Gastroesophageal sphincter (tissue), 4 donors: ENCODE results near the gene EEF1AKMT3. TPM values are rescaled to one million over a fixed set of nuclear protein-coding genes. Genes with fewer than 3 reads are reported as not detected.

ENCODE experiments used
- ATAC-seq: fragments of 150-250 bp; one replicate; pipeline ENCODE4 v1.9.1; 2016; ENCODE audit warnings: mild to moderate bottlenecking, moderate library complexity
- H3K27ac ChIP-seq, 4 donors: fragments of 200-600 bp; sonication (generic) in 3 of 4; 1 replicate in 3 of 4; 2 replicates in 1 of 4; pipeline ENCODE4 v1.5.1; 2016 to 2019
- H3K27me3 ChIP-seq: fragments of 200-600 bp; sonication (generic); one replicate; pipeline ENCODE4 v1.5.1; 2019
- H3K36me3 ChIP-seq, 2 donors: fragments of 200-600 bp; sonication (generic); one replicate each; pipeline ENCODE4 v1.5.1; 2019; ENCODE audit warnings: control low read depth in 1 of 2
- H3K4me1 ChIP-seq, 3 donors: fragments of 200-600 bp; sonication (generic); 1 replicate in 2 of 3; 2 replicates in 1 of 3; pipeline ENCODE4 v1.5.1; 2016 to 2019; ENCODE audit warnings: control low read depth in 2 of 3
- H3K4me3 ChIP-seq, 2 donors: fragments of 200-600 bp; sonication (generic); one replicate each; pipeline ENCODE4 v1.5.1; 2019; ENCODE audit warnings: mild to moderate bottlenecking in 1 of 2, moderate library complexity in 1 of 2
- H3K9me3 ChIP-seq, 3 donors: fragments of 200-600 bp; sonication (generic); one replicate each; pipeline ENCODE4 v1.5.1; 2017 to 2019; ENCODE audit warnings: control low read depth in 2 of 3
- EP300 ChIP-seq: sonication (generic); formaldehyde crosslinking; IDR thresholded peaks from one replicate; pipeline ENCODE4 v1.6.1; 2017; ENCODE audit warnings: antibody characterized with exemption, mild to moderate bottlenecking
- POLR2A ChIP-seq, 2 donors: fragments of 450-650 bp; IDR thresholded peaks; one replicate each; pipeline ENCODE4 v1.6.1; 2017; ENCODE audit warnings: antibody characterized with exemption in 2 of 2, mild to moderate bottlenecking in 2 of 2, moderate library complexity in 1 of 2
- POLR2AphosphoS5 ChIP-seq: sonication (generic); formaldehyde crosslinking; IDR thresholded peaks from one replicate; pipeline ENCODE4 v1.6.1; 2017; ENCODE audit warnings: antibody characterized with exemption
- WGBS, 2 donors: methylation state at CpG; one replicate each; pipeline ENCODE4 v1.1.5; 2018; ENCODE audit warnings: low coverage in 1 of 2; 5-methylcytosine and 5-hydroxymethylcytosine counted together
- total RNA-seq, 4 donors: library from RNA; depleted of rRNA; stranded (reverse); fragments of >200 nt; gene quantifications; one replicate each; pipeline ENCODE4 v1.1.0, GENCODE V29; 2016
- TF ChIP-seq, protein P1 (sequence below), 4 experiments: fragments of 200-600 bp in 2 of 4; fragments of 450-650 bp in 2 of 4; sonication (generic) in 1 of 4; IDR thresholded peaks; one replicate each; pipeline ENCODE4 v1.5.1; 2017 to 2019; ENCODE audit warnings: antibody characterized with exemption in 4 of 4, mild to moderate bottlenecking in 2 of 4, moderate library complexity in 2 of 4

Gene EEF1AKMT3
- total RNA-seq, 4 donors from 2014 or later: 10.8 to 19.5 (median 11.7) TPM

DNA sequence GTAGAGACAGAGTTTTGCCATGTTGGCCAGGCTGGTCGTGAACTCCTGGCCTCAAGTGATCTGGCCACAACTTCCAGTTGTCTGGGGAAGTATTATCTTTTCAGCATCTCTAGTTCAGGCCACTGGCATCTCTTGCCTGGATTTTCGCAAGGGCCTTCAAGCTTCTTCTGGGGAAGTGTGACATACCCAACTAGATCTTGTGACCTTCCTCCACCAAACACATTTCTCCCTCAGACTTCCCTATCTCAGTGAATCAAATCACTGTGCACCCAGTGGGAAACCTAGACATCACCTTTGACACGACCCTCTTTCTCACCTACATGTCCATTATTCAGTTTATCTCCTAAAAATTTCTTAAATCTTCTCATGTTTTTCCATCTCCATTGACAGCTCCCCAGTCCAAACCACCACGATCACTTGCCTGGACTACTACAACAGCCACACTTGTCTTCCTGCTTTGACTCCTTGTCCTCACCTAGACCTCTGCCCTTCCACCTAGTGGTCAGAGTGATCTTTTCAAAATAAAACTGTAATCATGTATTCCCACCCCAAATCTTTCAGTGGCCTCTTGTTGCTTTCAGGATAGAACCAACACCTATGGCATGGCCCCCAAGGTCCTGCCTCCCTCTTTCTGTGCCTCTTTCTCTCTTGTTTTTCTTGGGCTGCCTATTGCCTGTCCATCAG lies 3.3 kb downstream of the EEF1AKMT3 start:
- no peak for ATAC-seq
- Histone ChIP-seq H3K9me3 (no peaks in the 10 kb centered on the region), H3K27ac (no peak overlapping the region), H3K27me3 (no peaks in the 10 kb centered on the region), H3K4me3 (no peak overlapping the region), H3K36me3 (peaks cover 0 to 45% of the 10 kb centered on the region in 2 donors), H3K4me1 (peaks cover 0 to 27% (median 8%) of the 10 kb centered on the region in 3 donors)
- TF ChIP-seq EP300 (no peak), POLR2AphosphoS5 (no peak), POLR2A (IDR thresholded peaks at IDR 0.05) (no peak)
- TF ChIP-seq, protein P1, sequence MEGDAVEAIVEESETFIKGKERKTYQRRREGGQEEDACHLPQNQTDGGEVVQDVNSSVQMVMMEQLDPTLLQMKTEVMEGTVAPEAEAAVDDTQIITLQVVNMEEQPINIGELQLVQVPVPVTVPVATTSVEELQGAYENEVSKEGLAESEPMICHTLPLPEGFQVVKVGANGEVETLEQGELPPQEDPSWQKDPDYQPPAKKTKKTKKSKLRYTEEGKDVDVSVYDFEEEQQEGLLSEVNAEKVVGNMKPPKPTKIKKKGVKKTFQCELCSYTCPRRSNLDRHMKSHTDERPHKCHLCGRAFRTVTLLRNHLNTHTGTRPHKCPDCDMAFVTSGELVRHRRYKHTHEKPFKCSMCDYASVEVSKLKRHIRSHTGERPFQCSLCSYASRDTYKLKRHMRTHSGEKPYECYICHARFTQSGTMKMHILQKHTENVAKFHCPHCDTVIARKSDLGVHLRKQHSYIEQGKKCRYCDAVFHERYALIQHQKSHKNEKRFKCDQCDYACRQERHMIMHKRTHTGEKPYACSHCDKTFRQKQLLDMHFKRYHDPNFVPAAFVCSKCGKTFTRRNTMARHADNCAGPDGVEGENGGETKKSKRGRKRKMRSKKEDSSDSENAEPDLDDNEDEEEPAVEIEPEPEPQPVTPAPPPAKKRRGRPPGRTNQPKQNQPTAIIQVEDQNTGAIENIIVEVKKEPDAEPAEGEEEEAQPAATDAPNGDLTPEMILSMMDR (IDR thresholded peaks at IDR 0.05): no peak
- WGBS, 2 donors: 77 to 79% methylated on average over 2 to 4 of the region's 4 CpGs

GRCh38 chr12:57776247-57776587 lies 3.8 kb downstream of the EEF1AKMT3 start:
- no peak for ATAC-seq
- H3K36me3 ChIP-seq: peaks cover 0 to 49% of the 10 kb centered on the region in 2 donors
- peaks cover 0 to 21% (median 7%) of the 10 kb centered on the region in 3 donors for H3K4me1 ChIP-seq
- 81 to 90% methylated on average over 2 of the region's 2 CpGs for WGBS, 2 donors
- H3K9me3 ChIP-seq: no peaks in the 10 kb centered on the region
- no peaks in the 10 kb centered on the region for H3K27me3 ChIP-seq
- H3K4me3 ChIP-seq: no peak overlapping the region
- TF ChIP-seq, protein P1 (IDR thresholded peaks at IDR 0.05): no peak
- no peak for TF ChIP-seq POLR2A (IDR thresholded peaks at IDR 0.05)
- TF ChIP-seq EP300: no peak
- no peak for TF ChIP-seq POLR2AphosphoS5
- no peak overlapping the region for H3K27ac ChIP-seq

DNA sequence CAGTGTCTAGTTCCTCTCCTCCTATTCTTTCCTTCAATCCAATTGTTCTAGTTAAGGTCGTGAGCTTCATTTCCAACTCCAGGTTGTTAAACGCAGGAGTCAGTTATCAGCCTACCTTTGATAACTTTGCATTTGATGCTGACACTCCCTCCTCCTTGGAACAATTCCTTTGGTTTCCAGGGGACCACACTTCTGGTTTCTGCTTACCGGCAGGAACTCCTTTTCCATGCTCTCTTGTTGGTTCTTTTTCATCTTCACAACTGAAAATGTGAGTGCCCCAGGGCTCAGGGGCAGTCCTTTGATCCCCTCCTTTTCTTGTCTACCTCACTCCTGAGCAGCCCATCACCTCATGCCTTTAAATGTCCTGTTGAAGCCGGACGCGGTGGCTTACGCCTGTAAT lies 5.0 kb downstream of the EEF1AKMT3 start:
- peaks cover 0 to 49% of the 10 kb centered on the region in 2 donors for H3K36me3 ChIP-seq
- TF ChIP-seq, protein P1 (IDR thresholded peaks at IDR 0.05): no peak
- TF ChIP-seq POLR2A (IDR thresholded peaks at IDR 0.05): no peak
- no peak for TF ChIP-seq EP300

GRCh38 chr12:57777911-57778310 lies 5.5 kb downstream of the EEF1AKMT3 start:
- Histone ChIP-seq H3K27ac (no peak overlapping the region), H3K27me3 (no peaks in the 10 kb centered on the region), H3K4me1 (peaks cover 0 to 18% (median 4%) of the 10 kb centered on the region in 3 donors), H3K4me3 (no peak overlapping the region), H3K9me3 (no peaks in the 10 kb centered on the region), H3K36me3 (peaks cover 0 to 49% of the 10 kb centered on the region in 2 donors)
- TF ChIP-seq POLR2AphosphoS5: no peak
- TF ChIP-seq EP300: no peak
- no peak for TF ChIP-seq POLR2A (IDR thresholded peaks at IDR 0.05)
- TF ChIP-seq, protein P1 (IDR thresholded peaks at IDR 0.05): no peak
- ATAC-seq: no peak
- 74 to 91% methylated on average over 3 to 4 of the region's 7 CpGs for WGBS, 2 donors

More for the DNA sequence above, 5.0 kb downstream of the EEF1AKMT3 start:
- ATAC-seq: no peak
- Histone ChIP-seq H3K9me3 (no peaks in the 10 kb centered on the region), H3K4me1 (peaks cover 0 to 20% (median 4%) of the 10 kb centered on the region in 3 donors), H3K4me3 (no peak overlapping the region), H3K27me3 (no peaks in the 10 kb centered on the region), H3K27ac (no peak overlapping the region)
- 82 to 89% methylated on average over 3 to 7 of the region's 7 CpGs for WGBS, 2 donors

- H3K27ac ChIP-seq: no peak overlapping the region
- peaks cover 3 to 19% (median 6%) of the 10 kb centered on the region in 3 donors for H3K4me1 ChIP-seq
- no peaks in the 10 kb centered on the region for H3K9me3 ChIP-seq
- no peak overlapping the region for H3K4me3 ChIP-seq
- ATAC-seq: no peak
- TF ChIP-seq EP300 (no peak), POLR2AphosphoS5 (no peak), POLR2A (IDR thresholded peaks at IDR 0.05) (no peak)
- TF ChIP-seq, protein P1 (IDR thresholded peaks at IDR 0.05): no peak
- no peaks in the 10 kb centered on the region for H3K27me3 ChIP-seq
- 13 to 20% methylated on average over 1 of the region's 1 CpG for WGBS, 2 donors
- H3K36me3 ChIP-seq: peaks cover 0 to 49% of the 10 kb centered on the region in 2 donors
Observed at GRCh38 chr12:57779736-57780135, 7.3 kb downstream of the EEF1AKMT3 start.
